Osteoblast (primary cell): ENCODE results near the gene GRIA4. TPM values are rescaled to one million over a fixed set of nuclear protein-coding genes. Genes with fewer than 3 reads are reported as not detected.

Source experiments
- DNase-seq: peaks from one replicate; pipeline ENCODE4 v3.0.0; 2011; ENCODE audit warnings: low spot score, mixed read lengths; ENCODE audit not compliant: insufficient read length; ENCODE audit errors: missing footprints
- H2AFZ ChIP-seq: 2 replicates; pipeline ENCODE4 v1.6.0; 2011; ENCODE audit warnings: mild to moderate bottlenecking, low read length
- H3K27ac ChIP-seq: 2 replicates; pipeline ENCODE4 v1.5.1; 2011; ENCODE audit warnings: mild to moderate bottlenecking, low read depth, low read length, moderate library complexity
- H3K27me3 ChIP-seq: 2 replicates; pipeline ENCODE4 v1.6.0; 2012; ENCODE audit warnings: mild to moderate bottlenecking, control low read depth, inconsistent platforms, low read length, moderate library complexity; ENCODE audit not compliant: insufficient read depth
- H3K36me3 ChIP-seq: 2 replicates; pipeline ENCODE4 v1.5.1; 2011; ENCODE audit warnings: mild to moderate bottlenecking, low read length, control low read depth, moderate library complexity; ENCODE audit not compliant: insufficient read depth
- H3K4me1 ChIP-seq: 2 replicates; pipeline ENCODE4 v1.5.1; 2011; ENCODE audit warnings: mild to moderate bottlenecking, low read length, control low read depth, moderate library complexity; ENCODE audit not compliant: insufficient read depth
- H3K4me2 ChIP-seq: 2 replicates; pipeline ENCODE4 v1.6.0; 2011; ENCODE audit warnings: mild to moderate bottlenecking, low read length; ENCODE audit not compliant: insufficient read depth
- H3K4me3 ChIP-seq: fragments of 200-600 bp; sonication (generic); 3 replicates; pipeline ENCODE4 v1.5.1; 2012; ENCODE audit warnings: mild to moderate bottlenecking, low read length, inconsistent platforms; ENCODE audit not compliant: insufficient read depth
- H3K79me2 ChIP-seq: 2 replicates; pipeline ENCODE4 v1.6.0; 2012; ENCODE audit warnings: mild to moderate bottlenecking, low read length, control low read depth, inconsistent platforms; ENCODE audit not compliant: insufficient read depth
- H3K9me3 ChIP-seq: 2 replicates; pipeline ENCODE4 v1.5.1; 2011; ENCODE audit warnings: low read depth, low read length, control low read depth
- H4K20me1 ChIP-seq: 2 replicates; pipeline ENCODE4 v1.6.0; 2012; ENCODE audit warnings: mild to moderate bottlenecking, low read length, control low read depth; ENCODE audit not compliant: insufficient read depth
- total RNA-seq: library from RNA; depleted of rRNA; stranded (reverse); fragments of >200 nt; gene quantifications from 2 replicates; pipeline ENCODE4 v1.2.3, GENCODE V29; 2012
- TF ChIP-seq, protein P1 (sequence below): IDR thresholded peaks from 2 replicates; pipeline ENCODE4 v1.5.1; 2011; ENCODE audit warnings: mild to moderate bottlenecking, low read depth, low read length, moderate library complexity; ENCODE audit errors: extremely low read depth

The GRIA4 gene
- total RNA-seq, 1 donor = not detected

DNA sequence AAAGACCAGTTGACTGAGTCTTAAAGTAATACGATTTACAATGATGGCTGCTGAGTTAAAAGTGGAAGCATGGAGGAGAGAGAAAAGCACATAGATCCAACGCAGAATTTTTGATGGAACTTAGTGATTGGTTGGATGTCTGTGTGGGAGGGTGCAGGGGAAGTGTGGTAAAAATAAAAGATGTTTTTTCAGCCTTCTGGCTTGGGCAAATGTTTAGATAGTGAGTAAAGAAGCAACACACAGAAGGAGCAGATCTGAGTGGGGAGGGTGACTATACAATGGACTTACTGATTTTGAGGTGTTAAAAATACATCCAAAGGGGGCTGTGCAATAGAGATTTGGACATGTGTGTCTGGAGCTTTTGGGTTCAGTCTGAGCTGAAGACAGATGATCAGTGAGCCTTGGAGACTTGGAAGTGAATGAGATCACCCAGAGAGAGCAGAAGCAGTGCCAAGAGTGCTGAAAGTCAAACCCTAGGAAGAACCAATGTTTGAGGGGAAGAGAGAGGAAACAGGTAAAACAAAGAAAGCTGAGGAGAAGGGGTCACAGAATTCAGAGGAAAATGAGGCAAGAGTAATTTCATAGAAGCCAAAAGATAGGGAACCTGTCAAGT lies 8.6 kb downstream of the GRIA4 start:
- Histone ChIP-seq H3K4me3 (no peak overlapping the region), H3K4me1 (no peaks in the 10 kb centered on the region), H4K20me1 (no peaks in the 10 kb centered on the region), H2AFZ (no peak overlapping the region), H3K27me3 (no peaks in the 10 kb centered on the region), H3K36me3 (no peaks in the 10 kb centered on the region), H3K4me2 (no peak overlapping the region), H3K9me3 (no peaks in the 10 kb centered on the region), H3K79me2 (no peaks in the 10 kb centered on the region), H3K27ac (no peak overlapping the region)
- no peak for DNase-seq
- TF ChIP-seq, protein P1, sequence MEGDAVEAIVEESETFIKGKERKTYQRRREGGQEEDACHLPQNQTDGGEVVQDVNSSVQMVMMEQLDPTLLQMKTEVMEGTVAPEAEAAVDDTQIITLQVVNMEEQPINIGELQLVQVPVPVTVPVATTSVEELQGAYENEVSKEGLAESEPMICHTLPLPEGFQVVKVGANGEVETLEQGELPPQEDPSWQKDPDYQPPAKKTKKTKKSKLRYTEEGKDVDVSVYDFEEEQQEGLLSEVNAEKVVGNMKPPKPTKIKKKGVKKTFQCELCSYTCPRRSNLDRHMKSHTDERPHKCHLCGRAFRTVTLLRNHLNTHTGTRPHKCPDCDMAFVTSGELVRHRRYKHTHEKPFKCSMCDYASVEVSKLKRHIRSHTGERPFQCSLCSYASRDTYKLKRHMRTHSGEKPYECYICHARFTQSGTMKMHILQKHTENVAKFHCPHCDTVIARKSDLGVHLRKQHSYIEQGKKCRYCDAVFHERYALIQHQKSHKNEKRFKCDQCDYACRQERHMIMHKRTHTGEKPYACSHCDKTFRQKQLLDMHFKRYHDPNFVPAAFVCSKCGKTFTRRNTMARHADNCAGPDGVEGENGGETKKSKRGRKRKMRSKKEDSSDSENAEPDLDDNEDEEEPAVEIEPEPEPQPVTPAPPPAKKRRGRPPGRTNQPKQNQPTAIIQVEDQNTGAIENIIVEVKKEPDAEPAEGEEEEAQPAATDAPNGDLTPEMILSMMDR = no peak

DNA sequence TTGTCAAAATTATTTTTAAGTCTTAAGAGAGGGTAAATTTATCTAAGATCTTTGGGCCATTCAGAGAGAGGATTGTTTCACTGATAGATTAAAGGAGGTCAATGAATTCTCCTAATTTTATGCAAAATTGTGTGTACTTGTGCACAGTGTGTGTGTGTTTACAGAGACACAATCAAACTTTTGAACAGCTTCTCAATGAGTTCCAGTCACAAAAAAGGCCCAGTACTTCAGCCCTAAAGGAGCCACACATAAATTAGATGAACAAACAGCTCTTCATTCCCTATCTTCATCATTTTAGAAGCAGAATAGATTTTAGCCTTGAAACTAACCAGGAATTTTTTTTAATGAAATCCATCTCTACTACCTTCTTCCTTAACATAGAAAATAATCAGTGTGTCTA lies 9.7 kb downstream of the GRIA4 start:
- H3K79me2 ChIP-seq = no peaks in the 10 kb centered on the region
- H3K4me1 ChIP-seq = no peaks in the 10 kb centered on the region
- no peak overlapping the region for H3K4me2 ChIP-seq
- TF ChIP-seq, protein P1 = no peak
- no peak overlapping the region for H3K27ac ChIP-seq
- no peaks in the 10 kb centered on the region for H4K20me1 ChIP-seq
- no peaks in the 10 kb centered on the region for H3K27me3 ChIP-seq
- DNase-seq = no peak
- no peak overlapping the region for H2AFZ ChIP-seq
- no peaks in the 10 kb centered on the region for H3K9me3 ChIP-seq
- H3K36me3 ChIP-seq = no peaks in the 10 kb centered on the region
- no peak overlapping the region for H3K4me3 ChIP-seq

DNA sequence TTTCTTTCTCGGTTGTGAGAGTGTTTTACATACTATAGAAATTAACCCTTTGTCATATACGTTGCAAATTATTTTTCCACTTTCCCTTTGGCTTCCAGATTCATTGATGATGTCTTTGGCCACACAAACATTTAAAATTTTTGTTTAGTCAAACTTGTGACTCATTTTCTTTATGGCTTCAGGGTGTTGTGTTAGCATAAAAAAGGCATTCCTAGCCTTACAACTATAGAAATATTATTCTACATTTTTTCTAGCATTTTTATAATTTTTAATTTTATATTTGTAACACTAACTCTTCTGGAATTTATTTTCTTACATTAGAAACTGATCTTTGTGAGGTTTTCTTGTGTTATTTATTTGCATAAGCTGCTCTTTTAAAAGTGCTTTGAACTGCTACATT lies 12.1 kb downstream of the GRIA4 start:
- Histone ChIP-seq H3K4me2 (no peak overlapping the region), H3K36me3 (no peaks in the 10 kb centered on the region), H3K4me1 (no peaks in the 10 kb centered on the region), H3K27me3 (no peaks in the 10 kb centered on the region), H3K9me3 (no peaks in the 10 kb centered on the region), H3K79me2 (no peaks in the 10 kb centered on the region), H3K27ac (no peak overlapping the region), H2AFZ (no peak overlapping the region), H4K20me1 (no peaks in the 10 kb centered on the region), H3K4me3 (no peak overlapping the region)
- TF ChIP-seq, protein P1 = no peak
- DNase-seq = no peak

DNA sequence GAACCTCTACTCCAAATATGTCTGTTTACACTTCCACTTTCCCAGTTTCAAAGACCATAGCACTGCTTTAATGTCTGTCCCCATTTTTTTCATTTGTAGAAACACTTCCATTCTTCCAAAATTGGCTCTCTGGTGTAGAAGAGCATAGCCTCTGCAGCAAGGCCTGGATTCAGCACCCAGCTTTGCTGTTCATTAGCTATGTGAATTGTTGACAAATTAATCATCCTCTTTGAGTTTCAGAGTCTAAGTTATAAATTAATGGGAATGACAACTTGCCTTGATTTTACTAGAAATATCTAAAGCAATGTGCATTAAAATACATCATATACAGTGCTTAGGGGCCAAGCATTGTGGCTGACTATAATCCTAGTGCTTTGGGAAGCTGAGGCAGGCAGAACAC lies 22.4 kb downstream of the GRIA4 start:
- Histone ChIP-seq H3K9me3 (peaks cover 2% of the 10 kb centered on the region), H3K4me3 (no peak overlapping the region), H3K27ac (no peak overlapping the region), H3K79me2 (no peaks in the 10 kb centered on the region), H3K4me1 (no peaks in the 10 kb centered on the region), H3K36me3 (no peaks in the 10 kb centered on the region), H3K27me3 (no peaks in the 10 kb centered on the region), H4K20me1 (no peaks in the 10 kb centered on the region), H2AFZ (no peak overlapping the region), H3K4me2 (no peak overlapping the region)
- no peak for DNase-seq
- TF ChIP-seq, protein P1 = no peak
